NCI-H2081 treated with DMSO at 0.1 percent for 48 hours (cell line): Measurements from ENCODE around the gene CCNT1.
"Not testable (repeated sequence)": the region's sequence is repeated elsewhere in the genome, so short reads cannot be mapped to it uniquely, and the experiment has no call there.

Source experiments
- DNase-seq: peaks from one replicate; lab custom pipeline; 2025; lab: John Stamatoyannopoulos, UW

Gene CCNT1

GRCh38 chr12:48716493-48717251, at the start of gene CCNT1:
Gene CCNT1 (minus strand): TSS chr12:48716707. CDS start chr12:48716675, 32 bp downstream.
- DNase-seq: peak; percentile 97

DNA sequence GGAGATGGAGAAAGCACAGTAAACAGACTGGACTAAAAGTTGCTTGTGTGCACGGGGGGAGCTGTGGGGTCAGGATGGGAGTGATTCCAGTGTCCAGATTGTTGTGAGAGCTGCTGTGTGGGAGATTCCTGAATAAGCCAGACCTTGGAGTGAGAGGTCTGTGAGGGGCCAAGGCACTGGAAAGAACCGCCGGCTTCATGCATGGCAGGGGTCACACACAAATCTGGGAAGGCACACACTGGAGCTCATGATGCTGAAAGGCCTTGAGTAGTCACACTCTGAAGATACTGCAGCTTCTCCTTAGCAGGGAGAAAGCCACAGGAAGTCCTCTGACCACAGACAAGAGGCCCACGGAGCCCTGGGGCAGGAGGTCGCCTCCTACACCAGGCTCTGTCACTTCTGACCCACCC, 49.3 kb upstream of the CCNT1 start:
- DNase-seq: no peak

- no peak for DNase-seq
Measured at GRCh38 chr12:48764521-48764920, 48.0 kb upstream of the CCNT1 start.

DNA sequence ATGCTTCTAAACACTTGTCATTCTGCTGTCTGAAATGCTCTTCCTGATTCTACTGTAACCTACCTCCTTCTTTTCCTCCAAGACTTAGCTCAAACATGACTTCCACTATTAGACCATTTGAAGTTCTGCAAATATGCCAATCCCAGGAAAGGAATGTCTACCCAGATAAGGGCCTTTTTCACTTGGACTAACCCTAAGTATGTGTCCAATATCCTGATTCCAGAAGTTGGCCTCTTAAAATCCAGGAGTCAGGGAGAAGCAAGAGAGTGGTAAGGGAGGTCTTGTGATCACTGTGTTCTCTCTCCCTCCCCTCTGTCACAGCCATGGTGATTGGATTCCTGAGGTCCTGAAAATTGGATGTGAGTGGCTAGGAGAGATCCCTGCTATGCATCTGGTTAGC, 42.2 kb upstream of the CCNT1 start:
- no peak for DNase-seq

DNA sequence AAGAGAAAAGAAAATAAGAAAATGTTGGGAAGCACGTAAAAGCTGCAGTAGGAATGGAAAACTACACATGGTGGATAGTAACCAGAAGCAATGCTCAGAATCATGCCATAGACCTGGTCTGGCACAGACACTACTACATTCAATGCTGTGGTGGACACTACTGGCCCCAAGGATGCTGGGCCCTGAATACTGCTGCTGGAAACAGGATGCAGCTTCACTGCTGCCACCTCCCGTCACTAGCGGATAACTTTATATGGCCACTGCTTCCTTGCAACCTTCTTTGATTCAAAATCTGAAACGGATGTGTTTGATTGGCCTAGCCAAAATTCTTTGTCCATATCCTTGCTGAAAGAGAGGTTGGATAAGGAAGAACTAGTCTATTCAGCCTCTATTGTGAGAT, 41.7 kb upstream of the CCNT1 start:
- DNase-seq: no peak

DNA sequence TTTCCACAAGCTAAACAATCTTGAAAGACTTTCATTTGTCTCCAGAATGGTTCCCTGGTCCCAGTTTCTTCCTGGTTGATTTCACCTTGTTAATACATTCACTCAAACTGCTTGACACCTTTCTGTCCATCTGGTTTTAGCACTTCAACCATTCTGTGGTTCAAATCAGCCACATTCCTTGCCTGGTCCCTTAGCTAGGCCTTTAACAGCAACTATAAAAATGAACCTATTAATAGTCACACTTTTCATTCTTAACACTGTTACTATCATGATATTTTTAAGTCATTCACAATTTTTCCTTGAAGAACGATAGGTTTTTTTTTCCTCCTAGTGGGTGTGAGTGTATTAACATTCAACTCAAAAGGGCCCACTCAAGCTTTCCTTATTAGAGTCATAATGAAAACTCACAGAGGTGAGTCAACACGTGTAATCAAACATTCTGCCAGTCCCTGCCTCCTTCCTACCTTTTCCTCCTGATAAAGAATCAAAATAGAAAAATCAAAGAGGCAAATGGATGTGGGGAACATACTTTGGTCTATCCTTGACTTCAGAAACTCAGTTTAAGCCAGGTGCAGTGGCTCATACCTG, 34.4 kb upstream of the CCNT1 start:
- no peak for DNase-seq

DNA sequence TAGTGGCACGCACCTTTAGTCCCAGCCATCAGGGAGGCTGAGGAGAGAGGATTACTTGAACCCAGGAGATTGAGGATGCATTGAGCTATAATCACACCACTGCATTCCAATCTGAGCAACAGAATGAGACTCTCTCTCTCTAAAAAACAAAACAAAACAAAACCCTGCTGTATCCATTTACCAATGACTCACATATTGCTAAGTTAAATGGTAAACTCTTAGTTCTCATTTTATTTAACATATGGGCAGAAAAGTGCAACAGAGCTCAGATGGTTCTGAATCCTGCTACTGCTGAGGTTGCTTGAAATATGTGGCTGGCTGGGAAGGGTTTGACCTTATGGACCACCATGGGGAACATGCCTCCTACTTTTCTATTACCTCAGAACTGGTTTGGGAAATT, 33.7 kb upstream of the CCNT1 start:
- no peak for DNase-seq

- no peak for DNase-seq
Measured at GRCh38 chr12:48744251-48745008, 27.9 kb upstream of the CCNT1 start.

DNA sequence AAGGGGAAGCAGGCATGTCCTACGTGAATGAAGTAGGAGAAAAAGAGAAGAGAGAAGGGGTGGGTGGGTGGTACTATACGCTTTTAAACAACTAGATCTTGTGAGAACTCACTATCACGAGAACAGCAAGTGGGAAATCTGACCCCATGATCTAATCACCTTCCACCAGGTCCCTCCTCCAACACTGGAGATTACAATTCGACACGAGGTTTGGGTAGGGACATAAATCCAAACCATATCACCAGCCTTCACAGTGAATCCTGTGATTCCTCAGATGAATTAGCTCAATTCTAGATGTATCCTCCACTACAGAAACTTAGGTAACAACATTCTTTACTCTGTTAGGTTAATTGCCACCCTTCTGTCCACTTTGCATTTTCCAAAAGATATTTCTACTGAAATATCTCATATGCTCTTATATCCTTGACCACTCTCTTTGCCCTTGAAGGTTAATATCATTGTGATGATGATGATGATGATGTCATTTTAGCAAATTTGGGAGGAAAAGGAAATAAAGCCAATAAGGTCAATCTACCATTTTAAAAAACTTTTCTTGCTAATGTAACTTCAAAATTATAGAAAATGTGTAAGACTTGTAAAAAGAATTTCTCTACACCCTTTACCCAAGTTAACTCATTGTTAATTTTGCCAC, 23.2 kb upstream of the CCNT1 start:
- no peak for DNase-seq

DNA sequence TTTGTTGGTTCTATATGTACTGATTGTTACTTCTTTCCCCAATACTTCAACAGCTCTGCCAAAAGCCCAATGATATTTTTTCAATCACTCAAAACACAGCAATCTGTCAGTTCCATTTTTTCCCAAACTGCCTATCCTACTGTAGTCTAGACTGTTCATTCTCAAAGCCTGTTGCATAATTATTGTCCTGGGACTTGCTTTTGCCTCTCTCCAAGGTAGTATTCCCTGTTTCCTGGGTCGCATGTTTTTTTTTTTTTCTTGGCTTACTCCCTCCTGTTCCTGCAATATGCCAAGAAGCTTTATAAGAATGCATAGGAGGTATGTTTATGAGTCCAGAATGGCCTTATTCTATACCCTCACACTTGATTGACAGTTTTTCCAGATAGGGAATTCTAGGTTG, 19.9 kb upstream of the CCNT1 start:
- no peak for DNase-seq

GRCh38 chr12:48728807-48729206, 12.3 kb upstream of the CCNT1 start:
- no peak for DNase-seq

GRCh38 chr12:48720737-48721136, 4.2 kb upstream of the CCNT1 start:
- not testable (repeated sequence) for DNase-seq

GRCh38 chr12:48720171-48720570, 3.7 kb upstream of the CCNT1 start:
- not testable (repeated sequence) for DNase-seq

DNA sequence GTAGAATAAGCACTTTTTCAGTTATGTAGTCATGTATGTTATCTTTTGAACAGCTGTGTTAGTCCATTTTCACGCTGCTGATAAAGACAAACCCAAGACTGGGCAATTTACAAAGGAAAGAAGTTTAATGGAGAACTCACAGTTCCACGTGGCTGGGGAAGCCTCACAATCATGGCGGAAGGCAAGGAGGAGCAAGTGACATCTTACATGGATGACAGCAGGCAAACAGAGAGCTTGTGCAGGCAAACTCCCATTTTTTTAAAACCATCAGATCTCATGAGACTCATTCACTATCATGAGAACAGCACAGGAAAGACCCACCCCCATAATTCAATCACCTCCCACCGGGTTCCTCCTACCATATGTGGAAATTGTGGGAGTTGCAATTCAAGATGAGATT, 2.5 kb upstream of the CCNT1 start:
- not testable (repeated sequence) for DNase-seq

- DNase-seq: no peak
Measured at GRCh38 chr12:48717252-48717695, 767 bp upstream of the CCNT1 start.

GRCh38 chr12:48716168-48716492, 377 bp downstream of the CCNT1 start:
- DNase-seq: no peak

DNA sequence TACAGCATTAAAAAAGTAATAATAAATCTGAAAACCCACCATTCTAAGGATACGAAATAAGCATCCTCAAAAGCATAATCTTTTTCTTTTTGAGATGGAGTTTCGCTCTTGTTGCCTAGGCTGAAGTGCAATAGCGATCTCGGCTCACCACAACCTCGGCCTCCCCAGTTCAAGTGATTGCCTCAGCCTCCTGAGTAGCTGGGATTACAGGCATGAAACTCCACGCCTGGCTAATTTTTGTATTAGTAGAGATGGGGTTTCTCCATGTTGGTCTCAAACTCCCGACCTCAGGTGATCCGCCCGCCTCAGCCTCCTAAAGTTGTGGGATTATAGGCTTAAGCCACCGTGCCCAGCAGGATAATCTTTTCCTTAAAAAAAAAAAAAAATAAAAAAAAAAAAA, 4.3 kb downstream of the CCNT1 start:
- no peak for DNase-seq

GRCh38 chr12:48698822-48699221, 17.7 kb downstream of the CCNT1 start:
- DNase-seq: not testable (repeated sequence)

GRCh38 chr12:48696626-48697025, 19.9 kb downstream of the CCNT1 start:
- DNase-seq: no peak

GRCh38 chr12:48695859-48696258, 20.6 kb downstream of the CCNT1 start:
- no peak for DNase-seq

DNA sequence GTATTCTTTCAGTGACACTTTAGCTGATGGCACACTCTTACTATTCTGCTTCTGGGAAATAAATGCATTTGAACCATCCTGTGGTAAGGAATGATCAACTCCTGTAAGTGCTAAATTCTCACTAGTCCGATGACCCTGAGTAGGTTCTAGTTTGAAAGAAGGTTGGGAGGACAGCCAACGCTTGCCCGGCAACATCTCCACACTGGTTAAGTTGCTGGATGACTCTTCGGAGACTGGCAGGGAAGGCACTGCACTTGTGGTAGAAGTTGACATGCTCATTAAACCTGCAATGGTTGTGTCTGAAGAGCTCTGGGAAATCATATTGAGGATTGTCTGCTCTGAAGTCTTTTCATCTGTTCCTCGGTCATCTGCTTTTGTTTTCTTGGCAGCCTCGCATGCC, 22.5 kb downstream of the CCNT1 start:
- DNase-seq: no peak

- no peak for DNase-seq
Measured at GRCh38 chr12:48693572-48693971, 22.9 kb downstream of the CCNT1 start.
